Raji (cell line): ENCODE results near the gene SS18L1.

Experiments
- POLR2A ChIP-seq: IDR thresholded peaks from 2 replicates; pipeline ENCODE4 v1.6.1; 2011; ENCODE audit warnings: low read depth, low read length, control low read depth; ENCODE audit not compliant: insufficient read depth

The SS18L1 gene

GRCh38 chr20:62129731-62130531 lies 13.6 kb upstream of the SS18L1 start:
- no peak for TF ChIP-seq POLR2A

GRCh38 chr20:62131560-62132320 lies 11.8 kb upstream of the SS18L1 start:
- TF ChIP-seq POLR2A, result no peak

- no peak for TF ChIP-seq POLR2A
These were observed 11.1 kb upstream of the SS18L1 start for GRCh38 chr20:62132421-62132820.

- no peak for TF ChIP-seq POLR2A
These were observed 10.3 kb upstream of the SS18L1 start for GRCh38 chr20:62133051-62133845.

- TF ChIP-seq POLR2A, result no peak
These were observed 9.7 kb upstream of the SS18L1 start for GRCh38 chr20:62133864-62134263.

GRCh38 chr20:62134735-62135231 lies 8.8 kb upstream of the SS18L1 start:
- no peak for TF ChIP-seq POLR2A

GRCh38 chr20:62135573-62136266 lies 7.8 kb upstream of the SS18L1 start:
- no peak for TF ChIP-seq POLR2A

GRCh38 chr20:62136283-62137091 lies 7.1 kb upstream of the SS18L1 start:
- no peak for TF ChIP-seq POLR2A

GRCh38 chr20:62137092-62137384 lies 6.5 kb upstream of the SS18L1 start:
- TF ChIP-seq POLR2A, result no peak

GRCh38 chr20:62137478-62138203 lies 5.9 kb upstream of the SS18L1 start:
- TF ChIP-seq POLR2A, result no peak

- no peak for TF ChIP-seq POLR2A
These were observed 5.4 kb upstream of the SS18L1 start for GRCh38 chr20:62138204-62138543.

GRCh38 chr20:62138912-62139311 lies 4.7 kb upstream of the SS18L1 start:
- TF ChIP-seq POLR2A, result no peak

- no peak for TF ChIP-seq POLR2A
These were observed 3.9 kb upstream of the SS18L1 start for GRCh38 chr20:62139636-62140035.

- no peak for TF ChIP-seq POLR2A
These were observed 2.5 kb upstream of the SS18L1 start for GRCh38 chr20:62141043-62141396.
